Activated T-helper 17 cell treated with anti-CD3 and anti-CD28 coated beads, Interleukin-2, amount 50 U/mL, for 72 hours (primary cell): ENCODE results near the gene GEMIN5. TPM values are rescaled to one million over a fixed set of nuclear protein-coding genes. Genes with fewer than 3 reads are reported as not detected.

Source experiments
- ATAC-seq: fragments of 150-1000 bp; cut with Tn5 transposase; replicated peaks from 2 replicates; pipeline ENCODE4 v1.10.0; 2021; ENCODE audit warnings: mild to moderate bottlenecking, moderate library complexity
- H3K27ac Mint-ChIP-seq: one replicate; pipeline ENCODE4 v1.8.0; 2022; ENCODE audit warnings: mixed read lengths
- H3K27me3 Mint-ChIP-seq: one replicate; pipeline ENCODE4 v1.8.0; 2022; ENCODE audit warnings: mixed read lengths
- H3K36me3 Mint-ChIP-seq: one replicate; pipeline ENCODE4 v1.8.0; 2022; ENCODE audit warnings: low read depth, mild to moderate bottlenecking, mixed read lengths
- H3K4me1 Mint-ChIP-seq: one replicate; pipeline ENCODE4 v1.8.0; 2022; ENCODE audit warnings: mixed read lengths
- H3K4me3 Mint-ChIP-seq: one replicate; pipeline ENCODE4 v1.8.0; 2022; ENCODE audit warnings: mild to moderate bottlenecking, mixed read lengths
- H3K9me3 Mint-ChIP-seq: one replicate; pipeline ENCODE4 v1.8.0; 2022; ENCODE audit warnings: mixed read lengths
- total RNA-seq, 2 donors: library from RNA; stranded (reverse); gene quantifications; one replicate each; pipeline ENCODE4 v1.2.3, GENCODE V29; 2022

The GEMIN5 gene
- total RNA-seq, 2 donors from 2014 or later, result 27.6 to 37.3 TPM

- Mint-ChIP-seq H3K9me3 (peaks cover 8% of the 10 kb centered on the region), H3K27ac (no peak overlapping the region), H3K4me3 (no peak overlapping the region), H3K36me3 (peaks cover 92% of the 10 kb centered on the region), H3K27me3 (no peaks in the 10 kb centered on the region), H3K4me1 (no peaks in the 10 kb centered on the region)
- ATAC-seq, result no peak
Measured at GRCh38 chr5:154885439-154885838, 52.6 kb downstream of the GEMIN5 start.

- Mint-ChIP-seq H3K4me1 (no peaks in the 10 kb centered on the region), H3K36me3 (peaks cover 93% of the 10 kb centered on the region), H3K27ac (no peak overlapping the region), H3K27me3 (no peaks in the 10 kb centered on the region), H3K4me3 (no peak overlapping the region), H3K9me3 (peaks cover 15% of the 10 kb centered on the region)
- ATAC-seq, result no peak
Measured at GRCh38 chr5:154884424-154884823, 53.6 kb downstream of the GEMIN5 start.

GRCh38 chr5:154881986-154882385 lies 56.0 kb downstream of the GEMIN5 start:
- Mint-ChIP-seq H3K27ac (no peak overlapping the region), H3K27me3 (no peaks in the 10 kb centered on the region), H3K36me3 (peaks cover 84% of the 10 kb centered on the region), H3K9me3 (peaks cover 17% of the 10 kb centered on the region), H3K4me1 (no peaks in the 10 kb centered on the region), H3K4me3 (no peak overlapping the region)
- ATAC-seq, result no peak

- no peak overlapping the region for H3K27ac Mint-ChIP-seq
- H3K27me3 Mint-ChIP-seq, result no peaks in the 10 kb centered on the region
- no peak overlapping the region for H3K4me3 Mint-ChIP-seq
- peaks cover 84% of the 10 kb centered on the region for H3K36me3 Mint-ChIP-seq
- H3K9me3 Mint-ChIP-seq, result peaks cover 12% of the 10 kb centered on the region
- no peak for ATAC-seq
- H3K4me1 Mint-ChIP-seq, result no peaks in the 10 kb centered on the region
Measured at GRCh38 chr5:154878642-154879335, 59.2 kb downstream of the GEMIN5 start.

DNA sequence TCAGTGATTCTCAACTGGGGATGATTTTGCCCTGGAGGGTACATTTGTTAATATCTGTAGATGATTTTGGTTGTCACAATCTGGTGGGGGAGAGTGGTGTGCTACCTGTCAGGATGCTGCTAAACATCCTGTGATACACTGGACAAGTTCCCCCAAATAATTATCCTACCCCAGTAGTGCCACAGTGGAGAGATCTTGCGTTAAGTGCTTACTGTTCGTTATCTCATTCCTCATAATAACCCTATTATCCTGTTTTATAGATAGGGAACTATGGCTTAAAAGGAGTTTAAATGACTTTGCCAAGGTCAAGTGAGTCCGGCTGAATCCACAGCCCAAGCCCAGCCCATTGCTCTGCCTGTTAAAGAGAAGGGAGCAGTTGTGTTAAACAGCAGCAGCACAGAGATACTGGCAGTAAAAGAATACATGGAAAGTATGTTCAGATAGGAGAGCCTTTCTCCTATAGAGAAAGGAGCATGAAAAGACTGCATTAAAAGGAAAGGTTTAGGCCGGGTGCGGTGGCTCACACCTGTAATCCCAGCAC lies 64.2 kb downstream of the GEMIN5 start:
- Mint-ChIP-seq H3K36me3 (peaks cover 91% of the 10 kb centered on the region), H3K4me3 (no peak overlapping the region), H3K27me3 (no peaks in the 10 kb centered on the region), H3K4me1 (no peaks in the 10 kb centered on the region), H3K9me3 (peaks cover 4% of the 10 kb centered on the region), H3K27ac (no peak overlapping the region)
- no peak for ATAC-seq

GRCh38 chr5:154871734-154872133 lies 66.3 kb downstream of the GEMIN5 start:
- no peak for ATAC-seq
- Mint-ChIP-seq H3K36me3 (peaks cover 100% of the 10 kb centered on the region), H3K4me1 (peaks cover 5% of the 10 kb centered on the region), H3K9me3 (no peaks in the 10 kb centered on the region), H3K4me3 (no peak overlapping the region), H3K27me3 (no peaks in the 10 kb centered on the region), H3K27ac (no peak overlapping the region)

DNA sequence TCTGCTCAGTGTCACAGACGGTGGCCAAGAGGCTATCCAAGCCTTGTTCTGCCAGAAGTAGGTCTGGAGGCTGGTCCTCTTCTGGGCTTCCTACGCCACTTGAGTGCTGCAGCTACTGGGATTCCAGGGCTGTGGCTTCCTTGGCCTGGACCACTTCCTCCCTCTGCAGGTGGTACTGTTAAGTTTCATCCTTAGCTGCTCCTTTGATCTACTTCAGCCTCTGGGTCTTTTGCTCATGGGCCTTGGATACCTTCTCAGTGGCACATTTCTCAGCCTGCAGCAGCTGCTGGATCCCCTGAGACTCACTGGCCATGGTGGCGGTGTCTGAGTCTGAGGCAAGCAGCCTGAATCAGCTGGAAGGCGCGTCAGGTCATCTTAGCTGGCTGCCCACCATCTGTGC lies 69.3 kb downstream of the GEMIN5 start:
- no peak for ATAC-seq
- Mint-ChIP-seq H3K27me3 (no peaks in the 10 kb centered on the region), H3K9me3 (no peaks in the 10 kb centered on the region), H3K36me3 (peaks cover 100% of the 10 kb centered on the region), H3K27ac (peak overlapping the region; percentile 71), H3K4me1 (peaks cover 17% of the 10 kb centered on the region), H3K4me3 (no peak overlapping the region)

- ATAC-seq, result no peak
- H3K27me3 Mint-ChIP-seq, result no peaks in the 10 kb centered on the region
- H3K27ac Mint-ChIP-seq, result no peak overlapping the region
- H3K4me1 Mint-ChIP-seq, result peaks cover 32% of the 10 kb centered on the region
- no peak overlapping the region for H3K4me3 Mint-ChIP-seq
- no peaks in the 10 kb centered on the region for H3K9me3 Mint-ChIP-seq
- peaks cover 100% of the 10 kb centered on the region for H3K36me3 Mint-ChIP-seq
Measured at GRCh38 chr5:154866841-154867240, 71.2 kb downstream of the GEMIN5 start.

GRCh38 chr5:154865466-154866184 lies 72.4 kb downstream of the GEMIN5 start:
- Mint-ChIP-seq H3K4me1 (peaks cover 32% of the 10 kb centered on the region), H3K36me3 (peaks cover 100% of the 10 kb centered on the region), H3K27me3 (no peaks in the 10 kb centered on the region), H3K27ac (no peak overlapping the region), H3K9me3 (no peaks in the 10 kb centered on the region), H3K4me3 (peak overlapping the region; percentile 22)
- peak; percentile 74 for ATAC-seq

DNA sequence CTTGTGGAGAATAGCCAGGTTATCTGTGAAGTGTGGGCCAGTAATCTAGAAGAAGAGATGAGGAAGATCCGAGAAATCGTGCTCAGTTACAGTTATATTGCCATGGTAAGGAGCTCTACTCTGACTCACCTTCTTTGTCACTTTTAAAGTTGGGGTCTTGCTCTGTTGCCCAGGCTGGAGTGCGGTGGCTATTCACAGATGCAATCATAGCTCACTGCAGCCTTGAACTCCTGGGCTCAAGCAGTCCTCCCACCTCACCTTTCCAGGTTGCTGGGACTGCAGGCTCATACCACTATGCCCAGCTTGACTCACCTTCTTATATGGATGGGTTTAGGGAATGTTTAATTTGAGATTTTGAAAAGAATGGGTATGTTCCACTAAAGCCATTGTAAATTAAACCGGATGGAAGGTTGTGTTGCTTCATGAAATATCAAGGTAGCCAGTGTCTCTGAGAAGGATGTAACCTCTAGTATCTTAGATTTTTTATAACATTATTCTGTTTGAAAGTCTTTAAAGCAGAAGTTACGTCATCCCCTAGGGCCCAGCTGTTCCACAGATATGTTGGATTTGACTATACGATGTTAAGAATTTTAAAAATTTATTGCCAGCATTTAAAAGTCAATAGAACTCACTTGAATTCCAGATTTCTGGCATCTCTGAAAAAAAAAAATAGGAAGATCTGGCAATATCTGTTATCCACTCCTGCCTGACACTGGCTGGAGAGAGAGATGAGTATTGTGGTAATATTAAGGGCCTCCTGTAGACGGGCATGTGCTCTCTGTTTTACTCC lies 74.5 kb downstream of the GEMIN5 start:
- ATAC-seq, result no peak
- Mint-ChIP-seq H3K36me3 (peaks cover 100% of the 10 kb centered on the region), H3K4me3 (peak overlapping the region; percentile 85), H3K9me3 (no peaks in the 10 kb centered on the region), H3K27me3 (no peaks in the 10 kb centered on the region), H3K27ac (peak overlapping the region; percentile 80), H3K4me1 (peaks cover 32% of the 10 kb centered on the region)

DNA sequence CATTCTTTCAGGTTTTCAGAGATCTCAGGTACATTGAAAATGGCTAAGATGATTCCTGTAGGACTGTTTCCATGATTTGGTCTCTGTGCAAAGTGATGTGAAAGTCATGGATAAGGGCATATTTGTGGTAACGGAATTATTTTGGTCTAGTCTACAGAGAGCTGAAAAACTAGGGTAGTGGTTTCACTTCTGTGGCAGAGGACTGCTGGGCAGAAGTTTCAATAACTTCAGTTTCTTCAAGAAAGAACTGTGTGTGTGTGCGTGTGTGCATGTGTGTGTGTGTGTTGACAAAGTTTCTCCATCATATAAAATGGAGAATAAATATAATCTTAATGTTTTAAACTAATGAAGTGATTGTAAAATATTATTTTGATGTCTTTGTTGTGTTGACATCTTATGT lies 75.2 kb downstream of the GEMIN5 start:
- H3K36me3 Mint-ChIP-seq, result peaks cover 98% of the 10 kb centered on the region
- H3K9me3 Mint-ChIP-seq, result no peaks in the 10 kb centered on the region
- no peak for ATAC-seq
- peak overlapping the region; percentile 85 for H3K4me3 Mint-ChIP-seq
- H3K27me3 Mint-ChIP-seq, result no peaks in the 10 kb centered on the region
- H3K27ac Mint-ChIP-seq, result peak overlapping the region; percentile 80
- H3K4me1 Mint-ChIP-seq, result peaks cover 32% of the 10 kb centered on the region

DNA sequence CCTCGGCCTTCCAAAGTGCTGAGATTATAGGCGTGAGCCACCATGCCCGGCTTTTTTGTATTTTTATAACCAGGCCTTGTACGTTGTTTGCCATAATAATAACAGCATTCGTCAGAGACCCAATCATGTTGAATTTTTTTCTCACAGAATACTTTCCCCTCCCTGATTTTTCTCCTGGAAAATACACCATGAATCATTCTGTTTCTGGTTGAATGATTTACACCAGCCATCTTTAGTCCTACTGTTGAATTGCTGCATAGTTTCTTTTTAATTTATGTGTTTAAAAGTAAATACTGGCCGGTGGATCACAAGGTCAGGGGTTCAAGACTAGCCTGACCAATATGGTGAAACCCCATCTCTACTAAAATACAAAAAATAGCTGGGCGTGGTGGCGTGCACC lies 76.1 kb downstream of the GEMIN5 start:
- Mint-ChIP-seq H3K9me3 (no peaks in the 10 kb centered on the region), H3K27ac (peak overlapping the region; percentile 80), H3K27me3 (no peaks in the 10 kb centered on the region)

GRCh38 chr5:154860765-154861164 lies 77.2 kb downstream of the GEMIN5 start:
- H3K4me3 Mint-ChIP-seq, result peak overlapping the region; percentile 85
- H3K27me3 Mint-ChIP-seq, result no peaks in the 10 kb centered on the region
- no peak for ATAC-seq
- H3K36me3 Mint-ChIP-seq, result peaks cover 78% of the 10 kb centered on the region
- H3K9me3 Mint-ChIP-seq, result no peaks in the 10 kb centered on the region
- H3K4me1 Mint-ChIP-seq, result peaks cover 27% of the 10 kb centered on the region
- H3K27ac Mint-ChIP-seq, result peak overlapping the region; percentile 99

More for the DNA sequence above, 76.1 kb downstream of the GEMIN5 start:
- no peak for ATAC-seq
- H3K4me3 Mint-ChIP-seq, result peak overlapping the region; percentile 85
- peaks cover 30% of the 10 kb centered on the region for H3K4me1 Mint-ChIP-seq
- H3K36me3 Mint-ChIP-seq, result peaks cover 90% of the 10 kb centered on the region

DNA sequence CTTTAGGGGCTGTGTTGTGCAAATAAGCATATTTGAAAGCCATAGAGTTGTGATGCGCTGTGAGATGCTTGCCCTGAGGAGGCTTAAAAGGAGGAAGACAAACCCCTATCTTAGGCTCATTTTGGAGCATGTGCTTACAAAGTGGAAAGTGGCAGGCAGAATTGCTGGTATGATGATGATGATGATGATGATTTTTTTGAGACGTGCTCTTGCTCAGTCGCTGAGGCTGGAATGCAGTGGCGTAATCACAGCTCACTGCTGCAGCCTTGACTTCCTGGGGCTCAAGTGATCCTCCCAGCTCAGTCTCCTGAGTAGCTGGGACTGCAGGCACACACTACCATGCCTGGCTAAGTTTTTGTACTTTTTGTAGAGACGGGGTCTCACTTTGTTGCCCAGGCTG lies 77.9 kb downstream of the GEMIN5 start:
- H3K36me3 Mint-ChIP-seq, result peaks cover 72% of the 10 kb centered on the region
- peak overlapping the region; percentile 99 for H3K27ac Mint-ChIP-seq
- peaks cover 21% of the 10 kb centered on the region for H3K4me1 Mint-ChIP-seq
- H3K9me3 Mint-ChIP-seq, result no peaks in the 10 kb centered on the region
- H3K27me3 Mint-ChIP-seq, result no peaks in the 10 kb centered on the region
- peak overlapping the region; percentile 85 for H3K4me3 Mint-ChIP-seq
- peak; percentile 9 for ATAC-seq
